ENCODE measurements around the gene CSF3R. TPM values are rescaled to one million over a fixed set of nuclear protein-coding genes. Genes with fewer than 3 reads are reported as not detected.
"Not testable (repeated sequence)": the region's sequence is repeated elsewhere in the genome, so short reads cannot be mapped to it uniquely, and the experiment has no call there.

CSF3R gene
- total and polyA plus RNA-seq, 2 experiments from 2014 or later: 19.7 to 22.3 TPM

DNA sequence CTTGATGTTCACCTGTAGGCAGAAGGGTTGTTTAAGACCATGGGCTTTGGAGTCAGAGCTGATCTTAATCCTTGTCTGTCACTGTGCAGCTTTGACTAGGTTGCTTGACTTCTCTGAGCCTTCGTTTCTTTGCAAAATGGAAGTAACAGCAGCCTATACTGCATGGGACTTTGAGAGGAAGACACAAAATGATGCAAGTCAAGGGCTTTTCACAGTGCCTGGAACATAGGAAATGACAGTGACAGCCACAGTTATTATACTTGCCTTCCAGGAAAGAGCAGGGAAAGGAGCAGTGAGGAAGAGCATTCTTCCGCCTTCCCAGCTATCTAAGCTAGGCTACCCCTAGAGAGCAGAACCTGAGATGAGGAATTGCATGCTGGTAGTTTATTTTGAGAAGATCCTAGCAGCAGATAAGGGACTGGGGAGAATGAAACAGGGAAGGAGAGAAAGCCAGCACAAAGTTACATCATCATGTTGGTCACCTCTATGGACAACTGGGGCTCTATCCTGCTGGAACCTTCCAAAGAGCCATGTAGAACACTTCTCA lies 3.1 kb downstream of the CSF3R start:
- Histone ChIP-seq H2AFZ (no peak overlapping the region), H3K27me3 (no peaks in the 10 kb centered on the region), H3K9me3 (ENCODE audit: low read depth) (no peaks in the 10 kb centered on the region), H3K4me3 (no peak overlapping the region), H4K20me1 (ENCODE audit: insufficient read depth, poor library complexity, severe bottlenecking) (no peaks in the 10 kb centered on the region), H3K9me2 (replicated peaks; ENCODE audit: insufficient read depth) (no peaks in the 10 kb centered on the region), H3K36me3 (replicated peaks; ENCODE audit: insufficient read depth, low read depth) (no peaks in the 10 kb centered on the region), H3K79me2 (no peaks in the 10 kb centered on the region), H3K4me1 (ENCODE audit: insufficient read depth) (peaks cover 18% of the 10 kb centered on the region), H3K27ac (no peak overlapping the region), H3K4me2 (no peak overlapping the region)
- WGBS (ENCODE audit: low lambda C conversion rate, missing lambda C conversion rate): 90% methylated on average over 2 of the region's 2 CpGs
- no peak for DNase-seq (ENCODE audit: low spot score)
- TF ChIP-seq EZH2 (IDR thresholded peaks at IDR 0.05; ENCODE audit: borderline replicate concordance) (no peak), CTCF (IDR thresholded peaks at IDR 0.05; ENCODE audit: poor library complexity) (no peak), EZH2phosphoT487 (IDR thresholded peaks at IDR 0.05; ENCODE audit: low read depth, severe bottlenecking, unreplicated experiment) (no peak)

GRCh38 chr1:36477615-36478014 lies 5.1 kb downstream of the CSF3R start:
- H4K20me1 ChIP-seq (ENCODE audit: insufficient read depth, poor library complexity, severe bottlenecking); H3K27ac ChIP-seq; DNase-seq (ENCODE audit: low spot score); H3K4me3 ChIP-seq; H3K4me2 ChIP-seq; H3K9me3 ChIP-seq (ENCODE audit: low read depth); H3K79me2 ChIP-seq; H3K27me3 ChIP-seq; H3K36me3 ChIP-seq (replicated peaks; ENCODE audit: insufficient read depth, low read depth); H2AFZ ChIP-seq; H3K9me2 ChIP-seq (replicated peaks; ENCODE audit: insufficient read depth): not testable (repeated sequence)
- H3K4me1 ChIP-seq (ENCODE audit: insufficient read depth): peaks cover 14% of the 10 kb centered on the region
- WGBS (ENCODE audit: low lambda C conversion rate, missing lambda C conversion rate): 88% methylated on average over 12 of the region's 13 CpGs

- Histone ChIP-seq H4K20me1 (ENCODE audit: insufficient read depth, poor library complexity, severe bottlenecking) (no peaks in the 10 kb centered on the region), H3K36me3 (replicated peaks; ENCODE audit: insufficient read depth, low read depth) (no peaks in the 10 kb centered on the region), H3K79me2 (no peaks in the 10 kb centered on the region), H3K9me2 (replicated peaks; ENCODE audit: insufficient read depth) (no peaks in the 10 kb centered on the region), H3K27me3 (no peaks in the 10 kb centered on the region), H3K9me3 (ENCODE audit: low read depth) (no peaks in the 10 kb centered on the region), H3K4me2 (no peak overlapping the region), H3K27ac (no peak overlapping the region), H3K4me1 (ENCODE audit: insufficient read depth) (peaks cover 8% of the 10 kb centered on the region), H3K4me3 (no peak overlapping the region), H2AFZ (no peak overlapping the region)
- TF ChIP-seq CTCF (IDR thresholded peaks at IDR 0.05; ENCODE audit: poor library complexity): no peak
- TF ChIP-seq EZH2phosphoT487 (IDR thresholded peaks at IDR 0.05; ENCODE audit: low read depth, severe bottlenecking, unreplicated experiment): no peak
- TF ChIP-seq EZH2 (IDR thresholded peaks at IDR 0.05; ENCODE audit: borderline replicate concordance): no peak
- no peak for DNase-seq (ENCODE audit: low spot score)
- 92% methylated on average over 5 of the region's 5 CpGs for WGBS (ENCODE audit: low lambda C conversion rate, missing lambda C conversion rate)
Measured at GRCh38 chr1:36476945-36477344, 5.8 kb downstream of the CSF3R start.

- Histone ChIP-seq H3K9me2 (replicated peaks; ENCODE audit: insufficient read depth) (no peaks in the 10 kb centered on the region), H3K27me3 (no peaks in the 10 kb centered on the region), H4K20me1 (ENCODE audit: insufficient read depth, poor library complexity, severe bottlenecking) (no peaks in the 10 kb centered on the region), H3K4me1 (ENCODE audit: insufficient read depth) (no peaks in the 10 kb centered on the region), H3K27ac (no peak overlapping the region), H3K4me3 (no peak overlapping the region), H3K36me3 (replicated peaks; ENCODE audit: insufficient read depth, low read depth) (no peaks in the 10 kb centered on the region), H3K79me2 (no peaks in the 10 kb centered on the region), H3K9me3 (ENCODE audit: low read depth) (no peaks in the 10 kb centered on the region), H2AFZ (no peak overlapping the region), H3K4me2 (no peak overlapping the region)
- 86% methylated on average over 7 of the region's 7 CpGs for WGBS (ENCODE audit: low lambda C conversion rate, missing lambda C conversion rate)
- TF ChIP-seq CTCF (IDR thresholded peaks at IDR 0.05; ENCODE audit: poor library complexity): no peak
- no peak for TF ChIP-seq EZH2phosphoT487 (IDR thresholded peaks at IDR 0.05; ENCODE audit: low read depth, severe bottlenecking, unreplicated experiment)
- TF ChIP-seq EZH2 (IDR thresholded peaks at IDR 0.05; ENCODE audit: borderline replicate concordance): no peak
- DNase-seq (ENCODE audit: low spot score): no peak
Measured at GRCh38 chr1:36475910-36476604, 6.7 kb downstream of the CSF3R start.

Measured in hepatocyte (in vitro differentiated cells).